HG03103 (cell line): ENCODE results near the gene AGRP.

ENCODE experiments used
- ATAC-seq: cut with Tn5 transposase; IDR thresholded peaks from one replicate; pipeline ENCODE4 v1.9.1; 2021; ENCODE audit warnings: low read depth; ENCODE audit not compliant: unreplicated experiment

Gene AGRP

DNA sequence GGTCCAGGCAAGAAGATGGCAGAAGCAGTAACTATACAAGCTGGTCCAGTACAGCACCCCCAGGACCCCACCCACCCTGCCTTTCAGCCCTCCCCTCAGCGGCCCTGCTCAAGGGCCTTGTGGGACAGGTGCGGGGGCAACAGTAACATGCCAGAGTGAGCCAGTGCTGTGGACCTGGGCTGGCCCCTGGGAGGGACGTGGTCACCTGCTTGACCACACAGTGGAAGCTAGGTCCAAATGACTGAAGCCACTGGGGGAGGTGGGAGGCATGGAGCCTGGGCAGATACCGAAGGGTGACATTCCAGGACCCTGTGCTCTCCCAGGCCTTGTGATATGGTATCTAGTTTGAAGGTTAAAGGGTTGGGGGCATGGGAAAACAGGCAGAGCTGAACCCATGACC lies 19.7 kb downstream of the AGRP start:
- ATAC-seq: no peak

GRCh38 chr16:67463059-67463458 lies 20.3 kb downstream of the AGRP start:
- no peak for ATAC-seq

GRCh38 chr16:67462279-67462655 lies 21.1 kb downstream of the AGRP start:
- no peak for ATAC-seq

- no peak for ATAC-seq
These were observed 21.6 kb downstream of the AGRP start for GRCh38 chr16:67461600-67462278.

DNA sequence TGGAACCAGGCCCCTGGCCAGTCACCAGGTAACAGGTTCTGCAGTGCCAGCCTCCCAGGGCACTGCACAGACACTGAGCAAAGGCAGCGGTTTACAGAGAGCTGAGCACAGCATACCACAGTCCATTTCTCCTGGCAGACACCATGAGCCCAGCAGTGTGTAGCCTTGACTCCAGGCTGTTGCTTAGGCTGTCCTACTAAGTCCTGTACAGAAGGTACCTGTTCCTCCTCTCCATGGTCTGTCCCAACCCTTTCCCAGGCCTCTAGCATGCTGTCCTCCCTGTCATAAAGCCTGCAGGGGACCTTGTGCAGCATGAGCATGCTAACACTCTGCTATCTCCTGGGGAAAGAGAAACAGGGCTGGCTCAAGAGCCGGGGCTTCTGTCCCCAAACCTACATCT lies 22.4 kb downstream of the AGRP start:
- no peak for ATAC-seq

DNA sequence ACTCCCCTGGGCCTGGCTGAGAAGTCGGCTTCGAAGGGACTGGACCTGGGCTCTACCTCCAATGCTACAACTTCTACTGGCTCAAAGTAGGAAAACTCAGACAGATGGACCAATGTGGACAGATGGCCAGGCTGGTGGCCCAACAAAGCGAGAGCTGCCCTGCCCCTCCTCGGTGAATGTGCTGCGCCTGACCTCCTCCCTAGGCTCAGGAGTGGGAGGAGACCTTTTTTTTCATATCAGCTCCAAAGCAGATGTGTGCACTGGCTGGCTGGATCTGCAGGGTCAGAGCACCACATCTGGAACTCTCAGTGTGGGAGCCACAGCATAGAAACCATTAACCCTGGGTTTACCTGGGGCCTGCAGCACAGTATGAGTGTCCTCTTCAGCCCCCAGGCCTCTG lies 23.2 kb downstream of the AGRP start:
- ATAC-seq: no peak

GRCh38 chr16:67459861-67460150 lies 23.5 kb downstream of the AGRP start:
- ATAC-seq: no peak

- no peak for ATAC-seq
These were observed 24.1 kb downstream of the AGRP start for GRCh38 chr16:67459066-67459860.

GRCh38 chr16:67458121-67458641 lies 25.2 kb downstream of the AGRP start:
- ATAC-seq: no peak

DNA sequence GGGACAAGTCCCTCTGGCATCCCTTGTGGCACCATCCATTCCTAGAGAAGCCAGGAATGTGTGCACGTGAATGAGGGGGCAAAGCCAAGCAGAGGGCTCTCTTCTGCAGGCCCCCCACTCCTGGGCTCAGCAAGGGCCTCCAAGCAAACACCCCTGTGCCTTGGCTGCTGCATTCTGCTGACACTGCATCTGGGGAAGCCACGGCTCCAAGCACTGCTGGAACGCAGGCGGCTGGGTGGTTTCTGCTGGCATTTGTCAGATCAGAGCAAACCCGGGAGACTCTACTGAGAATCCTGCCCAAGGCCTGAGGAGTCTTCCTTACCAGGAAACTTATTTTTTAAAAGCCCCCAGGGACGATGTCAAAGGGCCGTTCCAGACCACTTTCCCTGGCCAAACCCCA lies 25.7 kb downstream of the AGRP start:
- ATAC-seq: no peak

DNA sequence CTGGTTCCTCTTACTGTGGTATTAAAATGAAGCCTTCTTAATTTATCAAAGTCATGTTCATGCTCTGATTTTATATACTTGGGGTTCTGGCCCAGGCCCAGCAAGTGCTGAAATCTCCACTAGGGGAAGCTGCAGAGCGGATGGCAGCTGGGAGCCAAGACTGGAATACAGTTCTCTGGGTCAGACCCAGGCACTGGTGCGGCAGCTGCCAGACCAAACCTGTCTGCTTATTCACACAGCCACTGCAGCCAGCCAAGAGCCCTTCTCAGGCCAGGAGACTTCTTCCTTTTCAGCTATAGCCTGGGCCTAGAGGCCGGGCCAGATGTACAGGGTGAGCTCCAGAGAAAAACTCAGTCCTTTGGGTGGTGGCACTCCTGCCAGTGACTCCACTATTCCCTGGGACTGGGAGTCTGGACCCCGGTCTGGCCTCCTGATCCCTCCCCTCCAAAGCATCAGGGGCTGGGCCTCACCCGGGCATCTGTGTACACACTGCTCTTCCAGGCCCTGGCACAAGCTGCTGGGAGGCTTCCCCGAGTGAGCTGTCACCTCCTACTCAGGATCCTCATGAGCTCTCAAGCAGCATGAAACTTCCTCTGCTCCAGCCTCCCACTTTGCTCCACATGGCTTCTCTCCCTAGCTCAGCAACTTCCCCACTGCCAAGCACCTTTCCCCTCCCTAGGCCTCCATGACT lies 26.8 kb downstream of the AGRP start:
- no peak for ATAC-seq

- ATAC-seq: no peak
These were observed 28.5 kb downstream of the AGRP start for GRCh38 chr16:67454852-67455251.

- ATAC-seq: no peak
These were observed 29.2 kb downstream of the AGRP start for GRCh38 chr16:67454104-67454503.

DNA sequence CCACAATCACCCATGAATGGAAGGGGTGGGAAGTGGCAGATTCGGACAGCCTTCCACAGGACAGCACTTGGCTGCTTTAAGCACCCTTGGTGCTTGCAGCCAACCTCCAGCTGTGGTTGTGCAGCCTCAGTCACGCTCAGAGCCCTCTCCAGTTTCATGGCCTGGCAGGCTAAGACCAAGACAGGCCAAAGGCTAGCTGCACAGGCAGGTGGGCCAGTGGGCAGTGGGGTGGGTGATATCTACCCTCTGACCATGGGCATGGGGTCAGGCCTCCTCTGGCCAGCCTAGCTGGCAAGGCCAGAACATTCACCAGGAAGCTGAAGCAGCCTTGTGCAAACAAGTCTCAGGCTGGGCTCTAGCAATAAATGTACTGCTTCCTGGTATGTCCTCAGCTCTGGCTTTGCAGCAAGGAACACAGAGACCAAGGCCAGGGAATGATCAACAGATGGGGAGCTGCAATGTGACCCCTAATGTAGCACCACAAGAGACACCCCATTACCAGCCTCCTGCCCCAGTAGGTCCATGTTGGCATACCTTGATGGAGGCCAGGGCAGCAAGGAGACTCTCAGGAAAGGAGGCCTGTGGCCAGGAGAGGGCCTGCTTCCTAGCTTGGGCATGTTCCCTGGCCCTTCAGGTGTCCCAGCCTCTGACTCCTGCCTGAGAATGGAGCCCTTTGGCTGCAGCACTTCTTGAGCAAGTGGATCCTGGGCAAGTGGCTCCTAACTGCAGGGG lies 31.5 kb downstream of the AGRP start:
- no peak for ATAC-seq

- no peak for ATAC-seq
These were observed 32.2 kb downstream of the AGRP start for GRCh38 chr16:67451061-67451703.

- no peak for ATAC-seq
These were observed 33.6 kb downstream of the AGRP start for GRCh38 chr16:67449739-67450138.

DNA sequence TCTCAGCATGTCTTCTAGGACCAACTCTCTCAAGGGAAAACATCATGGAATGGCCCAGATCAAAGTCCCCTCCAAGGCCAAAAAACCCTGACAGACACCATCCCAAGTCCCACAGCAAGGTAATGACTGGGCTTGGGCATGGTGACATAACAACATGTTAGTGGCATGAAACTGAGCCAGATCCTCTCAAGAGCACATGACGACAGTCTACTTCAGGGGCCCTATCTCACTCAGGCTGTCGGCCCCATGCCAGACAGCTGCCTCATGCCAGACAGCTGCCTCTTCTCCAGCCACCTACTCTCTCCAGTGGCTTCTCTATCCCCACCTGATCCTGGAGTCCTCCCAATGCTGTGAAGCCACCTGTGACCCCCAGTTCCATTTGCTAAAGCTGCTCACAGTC lies 34.0 kb downstream of the AGRP start:
- ATAC-seq: no peak

- ATAC-seq: no peak
These were observed 34.8 kb downstream of the AGRP start for GRCh38 chr16:67448580-67448979.

- ATAC-seq: no peak
These were observed 35.8 kb downstream of the AGRP start for GRCh38 chr16:67447508-67448076.

DNA sequence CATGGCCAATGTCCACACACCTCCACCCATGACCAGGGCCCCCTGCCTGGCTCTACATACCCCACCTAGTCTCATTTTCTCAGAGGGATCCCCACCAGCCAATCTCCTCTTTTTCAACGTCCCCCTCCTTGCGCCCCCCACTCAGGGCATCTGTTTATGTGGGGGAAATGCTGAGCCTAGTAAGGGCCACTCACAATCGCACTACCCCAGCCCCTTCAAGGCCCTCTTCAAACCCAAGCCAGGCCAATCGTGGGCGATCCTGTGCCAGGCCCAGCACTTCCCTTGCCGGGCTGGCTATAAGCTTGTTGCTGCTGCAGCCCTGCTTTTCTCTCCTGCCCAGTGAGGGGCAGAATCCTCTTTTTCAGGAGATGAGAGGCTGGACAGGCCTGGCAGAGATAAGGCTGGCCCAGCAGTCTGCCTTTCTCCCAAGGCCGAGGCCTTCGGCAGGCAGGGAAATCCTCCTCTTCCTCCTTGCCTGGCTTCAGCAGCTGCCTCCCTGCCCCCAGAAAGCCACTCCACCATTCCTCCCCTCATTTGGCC lies 36.3 kb downstream of the AGRP start:
- no peak for ATAC-seq
